D721Med (cell line): ENCODE results near the gene TOM1.

Experiments
- DNase-seq: peaks from one replicate; pipeline ENCODE4 v3.0.0; 2011; ENCODE audit warnings: low spot score; ENCODE audit not compliant: insufficient read length
- FAIRE-seq: peaks from 2 replicates; lab custom pipeline; 2011; peaks lifted over from hg19 to GRCh38; lab: Jason Lieb, UNC
- TF ChIP-seq, protein P1 (sequence below): IDR thresholded peaks from 2 replicates; pipeline ENCODE4 v1.5.1; 2012; ENCODE audit warnings: mild to moderate bottlenecking, control low read depth; ENCODE audit not compliant: insufficient read depth; ENCODE audit errors: missing control alignments

TOM1 gene

GRCh38 chr22:35313311-35314121 lies 13.8 kb downstream of the TOM1 start:
- no peak for DNase-seq
- TF ChIP-seq, protein P1, sequence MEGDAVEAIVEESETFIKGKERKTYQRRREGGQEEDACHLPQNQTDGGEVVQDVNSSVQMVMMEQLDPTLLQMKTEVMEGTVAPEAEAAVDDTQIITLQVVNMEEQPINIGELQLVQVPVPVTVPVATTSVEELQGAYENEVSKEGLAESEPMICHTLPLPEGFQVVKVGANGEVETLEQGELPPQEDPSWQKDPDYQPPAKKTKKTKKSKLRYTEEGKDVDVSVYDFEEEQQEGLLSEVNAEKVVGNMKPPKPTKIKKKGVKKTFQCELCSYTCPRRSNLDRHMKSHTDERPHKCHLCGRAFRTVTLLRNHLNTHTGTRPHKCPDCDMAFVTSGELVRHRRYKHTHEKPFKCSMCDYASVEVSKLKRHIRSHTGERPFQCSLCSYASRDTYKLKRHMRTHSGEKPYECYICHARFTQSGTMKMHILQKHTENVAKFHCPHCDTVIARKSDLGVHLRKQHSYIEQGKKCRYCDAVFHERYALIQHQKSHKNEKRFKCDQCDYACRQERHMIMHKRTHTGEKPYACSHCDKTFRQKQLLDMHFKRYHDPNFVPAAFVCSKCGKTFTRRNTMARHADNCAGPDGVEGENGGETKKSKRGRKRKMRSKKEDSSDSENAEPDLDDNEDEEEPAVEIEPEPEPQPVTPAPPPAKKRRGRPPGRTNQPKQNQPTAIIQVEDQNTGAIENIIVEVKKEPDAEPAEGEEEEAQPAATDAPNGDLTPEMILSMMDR: no peak
- no peak for FAIRE-seq

GRCh38 chr22:35314161-35314942 lies 14.7 kb downstream of the TOM1 start:
- DNase-seq: no peak
- FAIRE-seq: no peak
- TF ChIP-seq, protein P1: no peak

GRCh38 chr22:35315141-35315854 lies 15.6 kb downstream of the TOM1 start:
- FAIRE-seq (no peak), DNase-seq (no peak)
- TF ChIP-seq, protein P1: no peak

GRCh38 chr22:35315855-35316745 lies 16.4 kb downstream of the TOM1 start:
- TF ChIP-seq, protein P1: no peak
- FAIRE-seq (no peak), DNase-seq (no peak)

DNA sequence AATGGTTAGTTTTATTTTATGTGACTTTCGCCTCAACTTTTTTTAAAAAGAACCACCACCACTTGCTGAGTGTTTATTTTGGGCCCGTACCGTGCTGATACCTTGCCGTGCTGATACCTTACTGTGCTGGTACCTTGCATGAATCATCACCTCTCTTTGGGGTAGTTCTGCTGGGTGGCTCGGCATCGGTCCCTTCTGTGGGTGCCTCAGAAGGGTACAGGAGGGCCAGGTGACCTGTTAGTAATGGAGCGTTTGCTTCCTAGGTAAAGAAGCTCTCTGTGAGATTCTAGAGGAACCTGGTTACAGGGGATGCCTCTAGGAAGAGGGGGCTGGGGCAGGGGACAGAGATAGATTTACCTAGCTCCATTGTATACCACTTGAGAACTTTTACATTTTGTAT lies 17.1 kb downstream of the TOM1 start:
- FAIRE-seq (no peak), DNase-seq (no peak)
- TF ChIP-seq, protein P1: no peak

GRCh38 chr22:35317680-35318290 lies 18.1 kb downstream of the TOM1 start:
- FAIRE-seq (no peak), DNase-seq (no peak)
- TF ChIP-seq, protein P1: no peak
